NCI-H2171 treated with DMSO at 0.1 percent for 48 hours (cell line): ENCODE results near the gene TACO1.

Source experiments
- DNase-seq: peaks from one replicate; lab custom pipeline; 2025; lab: John Stamatoyannopoulos, UW

Gene TACO1

DNA sequence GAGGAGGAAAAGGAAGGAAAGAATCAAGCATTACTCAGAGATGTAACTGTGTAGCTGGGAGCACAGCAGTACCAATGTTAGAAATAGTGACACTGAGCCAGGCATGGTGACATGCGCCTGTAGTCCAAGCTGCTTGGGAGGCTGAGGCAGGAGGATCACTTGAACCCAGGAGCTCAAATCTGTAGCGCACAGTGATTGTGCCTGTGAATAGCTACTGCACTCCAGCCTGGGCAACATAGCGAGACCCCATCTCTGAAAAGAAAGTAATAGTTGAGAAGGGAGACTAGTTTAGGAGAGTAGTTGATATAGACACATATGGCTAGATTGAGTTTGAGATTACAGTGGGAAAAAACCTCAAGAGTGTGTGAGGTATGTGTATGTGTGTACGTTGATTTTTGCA, 39.3 kb downstream of the TACO1 start:
- no peak for DNase-seq

DNA sequence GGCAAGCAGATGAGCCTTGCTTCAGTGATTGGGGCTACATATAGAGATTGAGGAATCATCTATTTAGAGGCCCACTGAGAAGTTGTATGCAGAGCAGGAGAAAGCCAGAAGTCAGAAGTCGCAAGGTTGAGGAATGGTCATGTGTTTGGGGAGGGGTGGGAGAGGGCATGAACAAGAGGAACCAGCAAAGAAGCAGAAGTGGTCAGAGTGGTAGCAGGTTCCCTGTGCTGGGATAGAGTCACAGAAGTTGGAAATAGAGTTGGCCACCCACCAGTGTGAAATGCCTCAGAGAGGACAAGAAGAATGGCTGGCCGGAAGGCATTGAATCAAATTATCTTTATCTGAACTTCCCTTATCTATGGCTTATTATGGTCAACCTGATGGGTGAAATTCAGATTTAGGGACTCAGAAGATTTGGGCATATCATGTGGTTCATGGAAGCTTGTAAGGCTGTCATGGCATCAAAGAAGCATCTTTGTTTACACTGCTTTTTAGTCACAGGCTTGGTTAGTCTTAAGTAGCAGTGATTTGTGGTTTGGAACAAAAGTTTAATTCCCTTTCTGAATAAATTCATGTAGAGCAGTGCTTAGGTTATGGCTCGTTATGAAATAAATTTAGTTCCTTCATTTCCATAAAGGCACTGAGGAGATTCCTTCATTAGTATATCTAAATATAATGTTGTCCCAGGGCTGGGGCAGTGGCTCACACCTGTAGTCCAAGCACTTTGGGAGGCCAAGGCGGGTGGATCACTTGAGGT, 41.2 kb downstream of the TACO1 start:
- DNase-seq = no peak

DNA sequence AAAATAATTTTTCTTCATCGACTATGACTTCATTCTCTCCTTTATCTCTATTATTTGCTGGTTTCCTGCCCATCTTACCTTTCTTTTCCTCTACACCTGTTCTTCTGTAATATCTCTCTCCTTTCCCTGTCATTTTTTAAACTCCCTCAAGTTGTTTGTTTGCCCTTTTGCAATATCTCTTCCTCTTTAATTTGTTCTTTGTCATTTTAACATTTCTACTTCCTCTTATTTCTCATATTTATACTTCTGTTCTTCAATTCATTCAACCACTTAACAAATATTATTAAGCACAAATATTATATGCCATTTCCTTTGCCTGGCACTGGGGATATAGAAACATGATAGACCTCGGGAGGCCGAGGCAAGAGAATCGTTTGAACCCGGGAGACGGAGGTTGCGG, 44.2 kb downstream of the TACO1 start:
- DNase-seq = no peak

DNA sequence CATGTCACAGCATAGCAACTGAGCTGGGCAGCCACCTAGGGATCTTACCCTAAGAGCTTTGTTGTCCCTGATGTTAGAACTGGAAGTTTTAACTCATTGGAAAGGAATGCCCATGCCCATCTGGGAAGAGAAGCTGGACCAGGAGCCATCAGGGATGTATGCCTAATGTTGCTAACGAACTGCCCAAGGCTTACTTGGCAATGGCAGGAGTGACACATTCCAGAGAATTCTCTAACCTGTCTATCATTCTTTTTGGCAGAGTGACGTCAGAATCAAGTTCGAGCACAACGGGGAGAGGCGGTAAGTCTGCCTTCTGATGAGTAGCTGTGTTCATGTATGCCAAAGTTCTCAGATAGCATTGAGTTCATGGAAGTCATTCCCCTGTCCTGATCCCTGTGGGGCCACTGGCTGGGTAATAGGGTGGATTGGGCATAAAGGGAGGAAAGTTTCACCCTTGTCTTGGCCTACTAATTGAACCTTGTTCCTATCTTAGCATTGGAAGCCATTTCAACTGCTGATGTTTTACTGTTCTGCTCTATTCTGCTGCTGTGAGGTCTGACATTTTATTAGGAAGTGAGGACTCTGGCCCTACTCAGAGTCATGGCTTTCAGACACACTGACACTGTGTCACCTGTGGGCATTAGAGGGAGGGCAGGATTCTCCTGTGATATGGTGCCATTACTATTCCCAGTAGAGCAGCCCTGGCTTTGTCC, 45.2 kb downstream of the TACO1 start:
- DNase-seq = no peak

DNA sequence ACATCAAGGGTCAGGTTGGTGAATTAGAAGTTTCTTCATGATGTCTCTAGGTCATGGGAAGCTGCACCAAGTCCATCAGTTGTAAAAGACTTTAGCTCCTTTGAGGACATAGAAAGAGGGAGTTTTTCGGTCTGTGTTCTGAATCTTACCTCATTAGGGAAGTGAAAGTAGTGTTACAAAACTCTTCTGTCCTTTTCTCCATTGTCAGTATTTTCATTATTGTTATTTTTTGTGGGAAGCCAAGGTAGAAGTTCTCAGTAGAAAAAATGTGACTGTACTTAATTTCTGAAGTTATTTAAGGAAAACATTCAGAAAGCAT, 45.8 kb downstream of the TACO1 start:
- no peak for DNase-seq

DNA sequence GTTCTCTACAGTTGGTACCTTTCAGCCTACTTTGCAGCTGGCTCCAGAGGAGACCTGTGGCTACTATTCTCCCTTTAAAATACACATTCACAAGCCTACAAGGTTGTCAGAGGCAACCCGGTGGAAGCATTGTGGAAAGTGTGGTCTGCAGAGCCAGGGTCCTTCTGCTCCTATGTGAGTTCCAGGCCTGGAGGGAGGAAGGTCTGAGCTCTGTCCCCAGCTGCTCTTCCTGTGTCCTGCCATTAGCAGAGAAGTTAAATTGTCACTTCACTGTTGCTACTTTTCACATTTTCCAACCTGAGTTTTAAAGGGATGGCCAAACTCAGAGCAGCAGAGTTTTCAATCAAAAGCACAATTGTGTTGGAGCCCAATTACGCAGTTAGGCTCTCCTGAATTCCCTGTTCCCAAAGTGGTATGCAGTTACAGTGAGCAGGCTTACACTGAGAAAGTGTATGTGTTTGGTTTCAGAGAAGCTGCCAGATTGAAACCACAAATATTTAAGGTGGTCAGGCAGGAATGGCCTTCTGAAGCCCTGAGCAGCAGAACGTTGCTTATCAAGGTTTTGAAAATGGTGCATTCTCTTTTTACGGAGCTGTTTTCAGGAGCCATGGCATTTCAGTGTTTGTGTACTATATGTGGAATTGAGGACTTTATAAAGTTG, 46.5 kb downstream of the TACO1 start:
- DNase-seq = no peak

DNA sequence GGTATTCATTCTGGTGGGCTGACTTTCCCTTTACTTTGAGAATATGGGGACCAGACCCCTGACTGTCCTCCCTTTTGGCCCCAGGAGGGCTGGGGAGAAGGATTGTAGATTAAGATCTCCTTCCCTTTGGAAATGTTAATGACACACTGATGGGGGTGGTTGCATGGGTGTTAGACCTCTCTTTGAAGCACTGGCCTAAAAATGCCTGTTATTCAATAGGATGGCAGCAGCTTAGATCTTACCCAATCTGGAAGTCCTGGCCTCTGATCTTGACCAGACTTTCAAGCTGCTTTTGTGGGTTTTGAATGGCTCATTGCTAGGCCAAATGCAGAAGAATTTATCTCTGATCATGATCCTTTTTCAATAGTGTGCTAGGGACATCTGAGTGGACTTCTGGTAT, 47.2 kb downstream of the TACO1 start:
- no peak for DNase-seq

DNA sequence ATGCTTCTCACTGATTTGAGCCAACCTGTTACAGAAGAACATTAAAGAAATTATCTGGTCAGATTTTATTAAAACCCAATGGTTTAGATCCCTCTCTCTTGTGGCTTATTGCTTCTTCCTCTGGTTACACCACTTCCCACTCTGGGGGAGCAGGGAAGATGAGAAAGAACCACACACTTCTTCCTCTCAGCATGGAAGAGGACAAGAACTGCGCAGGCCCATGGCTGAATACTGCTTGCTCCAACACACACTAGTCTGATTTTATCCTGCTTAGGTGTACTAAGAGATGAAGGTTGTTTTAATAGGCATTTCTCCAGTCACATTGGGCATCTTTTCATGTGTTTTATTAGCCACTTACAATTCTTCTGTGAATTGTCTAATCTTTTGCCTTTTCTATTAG, 49.1 kb downstream of the TACO1 start:
- DNase-seq = no peak

DNA sequence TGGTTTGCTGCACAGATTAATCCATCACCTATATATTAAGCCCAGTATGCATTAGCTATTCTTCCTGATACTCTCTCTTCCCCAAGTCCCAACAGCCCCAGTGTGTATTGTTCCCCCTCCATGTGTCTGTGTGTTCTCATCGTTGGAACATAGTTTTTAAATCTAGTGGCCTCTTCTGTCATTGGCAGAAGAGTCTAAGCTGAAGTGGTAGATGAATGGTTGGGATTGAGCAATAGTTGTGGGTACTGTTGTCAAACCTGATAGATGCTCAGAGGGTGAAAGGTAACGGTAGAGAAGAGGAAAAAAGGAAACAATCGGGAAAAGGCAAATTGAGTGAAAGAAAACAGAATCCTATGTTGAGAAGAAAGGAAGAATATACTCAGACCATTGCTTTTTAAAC, 51.4 kb downstream of the TACO1 start:
- no peak for DNase-seq

DNA sequence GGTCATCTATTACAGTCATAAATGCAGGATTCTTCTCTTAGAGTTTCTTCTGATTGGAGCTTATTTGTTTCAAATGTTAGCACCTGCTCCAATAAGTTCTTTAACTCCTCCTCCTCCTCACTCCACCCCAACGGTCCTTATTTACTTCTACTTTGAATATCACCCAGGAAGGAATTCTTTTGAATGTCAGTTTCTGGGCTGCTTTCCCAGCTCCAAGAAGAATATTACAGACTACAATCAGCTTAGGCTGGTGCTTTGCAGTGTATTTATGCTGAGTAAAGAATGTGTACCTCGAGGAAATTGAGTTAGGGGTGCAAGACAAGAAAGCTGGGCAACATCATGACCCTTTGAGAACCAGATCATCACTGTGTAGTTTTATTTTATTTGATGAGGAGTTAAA, 52.4 kb downstream of the TACO1 start:
- no peak for DNase-seq

DNA sequence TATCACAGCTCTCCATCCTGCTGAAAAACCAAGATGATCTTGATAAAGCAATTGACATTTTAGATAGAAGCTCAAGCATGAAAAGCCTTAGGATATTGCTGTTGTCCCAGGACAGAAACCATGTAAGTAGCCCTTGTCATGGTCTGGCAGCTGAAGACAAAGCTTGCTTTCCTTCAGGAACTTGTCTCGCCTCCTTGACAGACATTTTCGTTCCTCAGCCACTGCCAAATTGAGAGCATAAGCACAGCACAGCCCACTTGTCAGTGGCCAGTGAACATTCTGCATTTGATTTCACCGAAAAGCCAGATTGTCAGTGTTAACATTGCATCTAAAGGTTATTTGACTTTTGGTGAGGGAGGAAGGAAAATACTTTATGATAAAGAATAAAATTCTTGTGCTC, 57.1 kb downstream of the TACO1 start:
- DNase-seq = no peak
